Type B pancreatic cell (in vitro differentiated cells): ENCODE data around the gene TP73. TPM values are rescaled to one million over a fixed set of nuclear protein-coding genes. Genes with fewer than 3 reads are reported as not detected.

Experiments used
- DNase-seq: peaks from one replicate; pipeline ENCODE4 v3.0.0; 2021; ENCODE audit warnings: mixed read lengths; ENCODE audit not compliant: unreplicated experiment; ENCODE audit errors: extremely low spot score
- H3K27ac Mint-ChIP-seq: 2 replicates; pipeline ENCODE4 v1.8.0; 2021; ENCODE audit warnings: mild to moderate bottlenecking, mixed read lengths
- H3K27me3 Mint-ChIP-seq: 2 replicates; pipeline ENCODE4 v1.8.0; 2021; ENCODE audit warnings: mixed read lengths
- H3K36me3 Mint-ChIP-seq: 2 replicates; pipeline ENCODE4 v1.8.0; 2021; ENCODE audit warnings: mixed read lengths
- H3K4me1 Mint-ChIP-seq: one replicate; pipeline ENCODE4 v1.8.0; 2021; ENCODE audit warnings: mixed read lengths; ENCODE audit not compliant: unreplicated experiment
- H3K4me3 Mint-ChIP-seq: 2 replicates; pipeline ENCODE4 v1.8.0; 2021; ENCODE audit warnings: mild to moderate bottlenecking, mixed read lengths
- H3K9me3 Mint-ChIP-seq: 2 replicates; pipeline ENCODE4 v1.8.0; 2021; ENCODE audit warnings: mixed read lengths
- total RNA-seq: library from RNA; stranded (reverse); gene quantifications from 2 replicates; pipeline ENCODE4 v1.2.1, GENCODE V29; 2021; ENCODE audit warnings: low replicate concordance
- TF ChIP-seq, protein P1 (sequence below): fragments of 200-600 bp; sonication (generic); conservative IDR thresholded peaks from 2 replicates; pipeline ENCODE4 v1.5.0; 2021; ENCODE audit warnings: antibody characterized with exemption, mild to moderate bottlenecking

Gene TP73
- total RNA-seq, 1 donor from 2014 or later: 1.6 TPM

DNA sequence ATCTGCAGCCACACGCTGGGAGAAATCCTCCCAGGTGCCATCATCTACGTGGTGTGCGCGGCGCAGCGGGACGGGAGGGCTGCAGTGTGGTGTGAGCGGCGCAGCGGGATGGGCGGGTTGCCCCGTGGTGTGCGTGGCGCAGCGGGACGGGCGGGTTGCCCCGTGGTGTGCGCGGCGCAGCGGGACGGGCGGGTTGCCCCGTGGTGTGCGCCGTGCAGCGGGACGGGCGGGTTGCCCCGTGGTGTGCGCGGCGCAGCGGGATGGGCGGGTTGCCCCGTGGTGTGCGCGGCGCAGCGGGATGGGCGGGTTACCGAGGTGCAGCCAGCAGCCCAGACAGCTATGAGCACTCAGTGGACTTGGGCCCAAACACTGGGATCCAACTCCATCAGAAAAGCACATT is 7.1 kb upstream of the TP73 start:
- Mint-ChIP-seq H3K36me3 (peaks cover 3% of the 10 kb centered on the region), H3K4me3 (no peak overlapping the region), H3K4me1 (peaks cover 8% of the 10 kb centered on the region), H3K27me3 (peaks cover 4% of the 10 kb centered on the region), H3K9me3 (no peaks in the 10 kb centered on the region), H3K27ac (no peak overlapping the region)
- no peak for DNase-seq
- TF ChIP-seq, protein P1, sequence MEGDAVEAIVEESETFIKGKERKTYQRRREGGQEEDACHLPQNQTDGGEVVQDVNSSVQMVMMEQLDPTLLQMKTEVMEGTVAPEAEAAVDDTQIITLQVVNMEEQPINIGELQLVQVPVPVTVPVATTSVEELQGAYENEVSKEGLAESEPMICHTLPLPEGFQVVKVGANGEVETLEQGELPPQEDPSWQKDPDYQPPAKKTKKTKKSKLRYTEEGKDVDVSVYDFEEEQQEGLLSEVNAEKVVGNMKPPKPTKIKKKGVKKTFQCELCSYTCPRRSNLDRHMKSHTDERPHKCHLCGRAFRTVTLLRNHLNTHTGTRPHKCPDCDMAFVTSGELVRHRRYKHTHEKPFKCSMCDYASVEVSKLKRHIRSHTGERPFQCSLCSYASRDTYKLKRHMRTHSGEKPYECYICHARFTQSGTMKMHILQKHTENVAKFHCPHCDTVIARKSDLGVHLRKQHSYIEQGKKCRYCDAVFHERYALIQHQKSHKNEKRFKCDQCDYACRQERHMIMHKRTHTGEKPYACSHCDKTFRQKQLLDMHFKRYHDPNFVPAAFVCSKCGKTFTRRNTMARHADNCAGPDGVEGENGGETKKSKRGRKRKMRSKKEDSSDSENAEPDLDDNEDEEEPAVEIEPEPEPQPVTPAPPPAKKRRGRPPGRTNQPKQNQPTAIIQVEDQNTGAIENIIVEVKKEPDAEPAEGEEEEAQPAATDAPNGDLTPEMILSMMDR: no peak

DNA sequence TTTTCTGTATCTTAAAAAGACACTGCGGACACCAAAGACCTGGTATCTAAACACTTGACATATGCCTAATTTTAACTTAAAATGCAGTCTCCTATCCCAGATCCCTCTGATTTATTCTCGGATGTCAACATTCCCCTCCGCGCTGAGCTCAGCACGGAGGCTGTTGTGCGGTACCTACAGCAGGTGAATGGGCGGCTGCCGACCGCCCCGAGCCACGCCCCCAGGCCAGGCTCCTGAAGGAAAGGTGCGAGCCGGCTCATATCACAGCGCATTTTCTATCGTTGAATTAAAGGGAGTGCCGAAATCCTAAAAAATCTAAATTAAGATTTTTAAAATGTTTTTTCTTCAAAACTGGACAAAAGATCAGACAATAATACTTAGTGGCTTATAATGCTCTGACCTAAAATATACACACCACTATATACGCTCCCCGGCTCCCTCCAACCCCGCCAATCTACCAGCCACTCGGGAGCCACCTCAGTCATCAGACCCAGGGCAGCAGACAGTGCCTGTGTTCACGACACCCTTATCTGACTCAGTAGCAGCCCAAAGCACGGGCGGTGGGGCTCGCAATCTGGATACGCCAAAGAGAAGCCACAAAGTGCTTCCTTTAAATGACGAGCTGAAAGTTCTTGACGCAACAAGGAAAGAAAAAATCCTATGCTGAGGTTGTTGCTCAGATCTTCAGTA is 6.5 kb upstream of the TP73 start:
- no peak for DNase-seq
- no peak overlapping the region for H3K4me3 Mint-ChIP-seq
- H3K36me3 Mint-ChIP-seq: peaks cover 3% of the 10 kb centered on the region
- peaks cover 8% of the 10 kb centered on the region for H3K27me3 Mint-ChIP-seq
- TF ChIP-seq, protein P1: no peak
- H3K9me3 Mint-ChIP-seq: no peaks in the 10 kb centered on the region
- peaks cover 8% of the 10 kb centered on the region for H3K4me1 Mint-ChIP-seq
- no peak overlapping the region for H3K27ac Mint-ChIP-seq

DNA sequence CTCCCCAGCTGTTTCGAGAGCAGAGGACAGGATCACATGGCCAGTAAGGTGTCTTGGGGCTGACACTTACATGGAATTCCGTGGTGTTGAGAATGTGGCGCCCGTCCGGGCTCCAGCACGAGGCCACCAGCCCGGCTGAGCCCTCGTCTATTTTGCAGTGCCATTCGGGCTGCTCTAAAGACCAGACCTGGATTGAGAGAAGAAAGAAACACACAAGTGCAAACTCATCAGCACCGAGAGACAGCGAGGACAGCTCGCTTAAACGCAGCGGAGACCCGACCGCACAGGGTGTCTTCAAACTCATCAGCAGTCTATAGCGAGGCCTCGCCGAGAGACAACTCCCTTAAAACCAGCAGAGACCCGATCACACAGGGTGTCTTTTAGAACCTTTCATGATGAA is 5.7 kb upstream of the TP73 start:
- no peak for DNase-seq
- Mint-ChIP-seq H3K27ac (no peak overlapping the region), H3K36me3 (peaks cover 3% of the 10 kb centered on the region), H3K9me3 (no peaks in the 10 kb centered on the region), H3K4me3 (no peak overlapping the region), H3K4me1 (peaks cover 8% of the 10 kb centered on the region), H3K27me3 (peaks cover 16% of the 10 kb centered on the region)
- TF ChIP-seq, protein P1: no peak

DNA sequence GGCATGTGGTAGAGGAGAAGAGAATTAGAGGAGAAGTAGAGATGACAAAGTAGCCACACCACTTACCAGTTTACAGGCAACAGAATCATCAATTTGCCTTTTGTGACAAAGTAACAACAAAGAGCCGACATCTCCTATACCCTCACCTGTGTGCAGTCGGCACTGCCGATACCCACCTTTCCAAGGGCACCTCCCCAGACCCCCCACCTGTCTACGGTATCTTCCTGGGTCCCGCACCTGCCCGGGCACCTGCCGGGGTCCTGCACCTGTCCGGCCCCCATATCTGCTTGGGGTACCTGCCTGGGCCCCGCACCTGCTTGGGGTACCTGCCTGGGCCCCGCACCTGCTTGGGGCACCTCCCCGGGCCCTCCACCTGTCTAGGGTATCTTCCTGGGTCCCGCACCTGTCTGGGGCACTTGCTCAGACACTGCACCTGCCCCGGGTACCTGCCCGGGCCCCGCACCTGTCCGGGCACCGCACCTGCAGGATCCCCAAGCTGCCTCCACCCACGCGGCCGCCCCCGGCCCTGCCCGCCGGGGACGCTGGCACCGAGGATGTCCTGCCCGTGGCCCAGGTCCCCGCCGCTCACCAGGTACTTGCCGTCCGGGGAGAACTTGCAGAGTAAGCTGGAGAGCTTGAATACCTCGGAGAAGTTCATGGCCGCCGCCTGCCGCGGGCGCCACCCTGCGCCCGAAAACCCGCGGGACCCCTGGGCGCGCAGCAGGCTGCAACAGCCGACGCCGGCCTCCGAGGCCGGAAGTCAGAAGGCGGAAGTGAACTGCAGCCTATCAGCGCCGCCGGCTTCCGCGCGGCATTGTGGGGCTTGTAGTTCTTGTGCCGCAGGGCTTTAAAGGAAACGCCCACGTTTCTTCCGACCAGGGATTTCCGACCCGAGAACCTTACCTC is 2.7 kb upstream of the TP73 start, which contains the start of gene WRAP73:
Gene WRAP73, minus strand, starts transcription at position 762 of the 906 bp plus-strand sequence. Its CDS starts 104 bp downstream, at position 658.
- H3K36me3 Mint-ChIP-seq: peaks cover 3% of the 10 kb centered on the region
- peaks cover 32% of the 10 kb centered on the region for H3K27me3 Mint-ChIP-seq
- no peak for DNase-seq
- H3K27ac Mint-ChIP-seq: no peak within 1 kb of the TSS
- H3K9me3 Mint-ChIP-seq: no peaks in the 10 kb centered on the region
- H3K4me3 Mint-ChIP-seq: peak within 1 kb of the TSS; percentile 87
- H3K4me1 Mint-ChIP-seq: peaks cover 8% of the 10 kb centered on the region
- TF ChIP-seq, protein P1: peak; percentile 22

DNA sequence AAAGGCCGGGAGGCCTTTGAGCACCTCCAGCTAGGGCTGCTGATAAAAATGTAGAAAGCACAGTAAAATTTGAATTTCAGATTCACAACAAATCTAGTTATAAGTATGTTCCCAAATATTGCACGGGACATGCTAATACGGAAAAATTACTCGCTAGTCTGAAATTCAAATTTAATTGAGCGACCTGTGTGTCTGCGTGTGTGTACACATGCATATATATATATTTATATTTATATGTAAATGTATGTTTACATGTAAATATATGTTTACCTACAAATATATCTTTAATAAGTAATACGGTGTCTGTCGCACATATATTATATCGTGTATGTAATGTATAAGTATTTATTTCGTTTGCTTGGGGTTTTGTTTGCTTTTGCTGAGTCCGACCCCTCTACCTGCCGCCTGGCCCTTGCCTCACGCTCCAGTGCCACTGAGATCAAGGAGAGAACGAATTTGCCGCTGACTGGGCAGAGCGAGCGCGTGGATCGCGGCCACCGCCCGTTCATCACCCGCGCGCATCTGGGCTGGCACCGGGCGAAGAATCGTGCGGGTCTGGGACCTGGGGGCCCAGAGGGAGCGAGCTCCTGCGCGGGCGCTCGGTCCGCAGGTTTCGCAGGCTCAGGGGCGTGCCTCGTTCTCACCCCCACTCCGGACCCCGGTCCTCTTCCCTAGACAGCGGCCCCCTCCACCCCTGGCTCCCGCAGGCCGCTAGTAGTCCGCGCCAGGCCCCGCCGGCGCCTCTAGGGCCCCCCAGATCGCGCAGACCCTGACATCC is 1.9 kb upstream of the TP73 start:
- Mint-ChIP-seq H3K9me3 (no peaks in the 10 kb centered on the region), H3K4me1 (peaks cover 8% of the 10 kb centered on the region), H3K36me3 (peaks cover 3% of the 10 kb centered on the region), H3K27ac (no peak overlapping the region), H3K27me3 (peaks cover 40% of the 10 kb centered on the region), H3K4me3 (peak overlapping the region; percentile 87)
- DNase-seq: no peak
- TF ChIP-seq, protein P1: no peak
